Progenitor cell of endocrine pancreas (in vitro differentiated cells): ENCODE results near the gene DDX54. TPM values are rescaled to one million over a fixed set of nuclear protein-coding genes. Genes with fewer than 3 reads are reported as not detected.
A peak's percentile ranks its signal among the peaks of the same experiment; 100 is the strongest.

ENCODE experiments used
- DNase-seq: peaks from one replicate; pipeline ENCODE4 v3.0.0; 2021; ENCODE audit warnings: low spot score; ENCODE audit not compliant: unreplicated experiment
- H3K27ac Mint-ChIP-seq: 2 replicates; pipeline ENCODE4 v1.8.0; 2021; ENCODE audit warnings: mild to moderate bottlenecking, moderate library complexity, mixed read lengths
- H3K27me3 Mint-ChIP-seq: 2 replicates; pipeline ENCODE4 v1.8.0; 2021; ENCODE audit warnings: mixed read lengths
- H3K36me3 Mint-ChIP-seq: 2 replicates; pipeline ENCODE4 v1.8.0; 2022; ENCODE audit warnings: mixed read lengths; ENCODE audit not compliant: insufficient read depth
- H3K4me1 Mint-ChIP-seq: 2 replicates; pipeline ENCODE4 v1.8.0; 2021; ENCODE audit warnings: low read depth, mixed read lengths
- H3K4me3 Mint-ChIP-seq: 2 replicates; pipeline ENCODE4 v1.8.0; 2021; ENCODE audit warnings: low read depth, mild to moderate bottlenecking, moderate library complexity, mixed read lengths
- H3K9me3 Mint-ChIP-seq: 2 replicates; pipeline ENCODE4 v1.8.0; 2021; ENCODE audit warnings: low read depth, mixed read lengths
- total RNA-seq: library from RNA; stranded (reverse); gene quantifications from 2 replicates; pipeline ENCODE4 v1.2.1, GENCODE V29; 2021
- TF ChIP-seq, protein P1 (sequence below): fragments of 200-600 bp; sonication (generic); IDR thresholded peaks from one replicate; pipeline ENCODE4 v1.5.0; 2021; ENCODE audit warnings: antibody characterized with exemption, mild to moderate bottlenecking; ENCODE audit not compliant: unreplicated experiment

DDX54 gene
- total RNA-seq, 1 donor from 2014 or later: 61.5 TPM

DNA sequence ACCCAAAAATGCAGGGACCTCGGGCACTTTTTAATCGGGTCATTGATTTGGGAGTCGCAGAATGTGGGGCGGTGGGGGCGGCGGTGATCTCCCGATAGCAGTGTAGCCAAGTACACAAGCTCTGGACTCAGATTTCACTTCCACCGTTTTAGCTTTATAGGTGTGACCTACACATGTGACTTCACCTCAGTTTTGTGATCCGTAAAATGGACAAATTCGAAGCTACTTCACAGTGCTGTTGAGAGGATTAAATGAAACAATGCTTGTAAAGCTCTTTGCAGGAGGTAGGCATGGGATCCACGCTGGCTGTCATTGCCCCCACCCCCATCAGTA lies 721 bp upstream of the DDX54 start:
- Mint-ChIP-seq H3K4me3 (peak overlapping the region; percentile 87), H3K9me3 (no peaks in the 10 kb centered on the region), H3K27me3 (no peaks in the 10 kb centered on the region), H3K36me3 (peaks cover 14% of the 10 kb centered on the region), H3K27ac (peak overlapping the region; percentile 73), H3K4me1 (peaks cover 13% of the 10 kb centered on the region)
- DNase-seq: no peak
- TF ChIP-seq, protein P1, sequence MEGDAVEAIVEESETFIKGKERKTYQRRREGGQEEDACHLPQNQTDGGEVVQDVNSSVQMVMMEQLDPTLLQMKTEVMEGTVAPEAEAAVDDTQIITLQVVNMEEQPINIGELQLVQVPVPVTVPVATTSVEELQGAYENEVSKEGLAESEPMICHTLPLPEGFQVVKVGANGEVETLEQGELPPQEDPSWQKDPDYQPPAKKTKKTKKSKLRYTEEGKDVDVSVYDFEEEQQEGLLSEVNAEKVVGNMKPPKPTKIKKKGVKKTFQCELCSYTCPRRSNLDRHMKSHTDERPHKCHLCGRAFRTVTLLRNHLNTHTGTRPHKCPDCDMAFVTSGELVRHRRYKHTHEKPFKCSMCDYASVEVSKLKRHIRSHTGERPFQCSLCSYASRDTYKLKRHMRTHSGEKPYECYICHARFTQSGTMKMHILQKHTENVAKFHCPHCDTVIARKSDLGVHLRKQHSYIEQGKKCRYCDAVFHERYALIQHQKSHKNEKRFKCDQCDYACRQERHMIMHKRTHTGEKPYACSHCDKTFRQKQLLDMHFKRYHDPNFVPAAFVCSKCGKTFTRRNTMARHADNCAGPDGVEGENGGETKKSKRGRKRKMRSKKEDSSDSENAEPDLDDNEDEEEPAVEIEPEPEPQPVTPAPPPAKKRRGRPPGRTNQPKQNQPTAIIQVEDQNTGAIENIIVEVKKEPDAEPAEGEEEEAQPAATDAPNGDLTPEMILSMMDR: no peak

DNA sequence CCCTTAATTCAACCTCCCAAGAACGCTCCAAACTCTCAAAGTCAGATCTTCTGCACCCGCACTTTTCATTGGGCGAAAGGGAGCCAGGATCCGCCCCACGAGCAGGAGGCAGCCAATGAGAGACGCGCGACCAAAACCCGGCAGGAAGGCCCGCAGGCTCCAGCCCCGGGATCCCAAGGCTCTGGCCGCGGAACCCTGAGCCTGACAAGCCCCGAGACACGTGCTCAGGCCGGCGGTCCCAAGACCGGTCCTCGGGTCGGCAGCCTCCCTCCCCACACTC lies 438 bp downstream of the DDX54 start:
- Mint-ChIP-seq H3K27me3 (no peaks in the 10 kb centered on the region), H3K36me3 (peaks cover 16% of the 10 kb centered on the region), H3K9me3 (no peaks in the 10 kb centered on the region), H3K4me3 (peak overlapping the region; percentile 87), H3K4me1 (peaks cover 13% of the 10 kb centered on the region), H3K27ac (peak overlapping the region; percentile 91)
- DNase-seq: peak; percentile 69
- TF ChIP-seq, protein P1: no peak

DNA sequence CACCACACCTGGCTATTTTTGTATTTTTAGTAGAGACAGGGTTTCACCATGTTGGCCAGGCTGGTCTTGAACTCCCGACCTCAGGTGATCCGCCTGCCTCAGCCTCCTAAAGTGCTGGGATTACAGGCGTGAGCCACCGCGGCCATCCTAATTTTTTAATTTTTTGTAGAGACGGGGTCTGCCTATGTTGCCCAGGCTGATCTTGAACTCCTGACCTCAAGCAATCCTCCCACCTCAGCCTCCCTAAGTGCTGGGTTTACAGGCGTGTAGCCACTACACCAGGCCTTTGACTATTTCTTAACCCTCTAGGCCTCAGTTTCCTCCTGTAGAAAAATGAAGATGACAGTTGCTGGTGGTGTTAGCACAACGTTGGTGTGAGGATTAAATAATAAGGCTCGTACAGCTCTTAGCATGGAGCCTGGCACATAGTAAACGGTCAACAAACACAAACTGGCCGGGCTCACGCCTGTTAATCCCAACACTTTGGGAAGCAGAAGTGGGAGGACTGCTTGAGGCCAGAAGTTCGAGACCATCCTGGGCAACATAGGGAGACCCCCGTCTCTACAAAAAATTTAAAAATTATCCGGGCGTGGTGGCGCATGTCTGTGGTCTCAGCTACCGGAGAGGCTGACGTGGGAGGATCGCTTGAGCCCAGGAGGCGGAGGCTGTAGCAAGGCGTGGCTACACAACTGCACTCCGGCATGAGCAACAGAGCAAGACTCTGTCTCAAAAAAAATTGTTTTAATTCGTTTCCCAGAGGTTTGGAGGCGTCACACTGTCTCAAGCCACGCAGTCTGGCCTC lies 979 bp downstream of the DDX54 start:
- Mint-ChIP-seq H3K4me1 (peaks cover 13% of the 10 kb centered on the region), H3K27me3 (no peaks in the 10 kb centered on the region), H3K27ac (peak overlapping the region; percentile 91), H3K4me3 (peak overlapping the region; percentile 87), H3K9me3 (no peaks in the 10 kb centered on the region), H3K36me3 (peaks cover 18% of the 10 kb centered on the region)
- DNase-seq: no peak
- TF ChIP-seq, protein P1: no peak

DNA sequence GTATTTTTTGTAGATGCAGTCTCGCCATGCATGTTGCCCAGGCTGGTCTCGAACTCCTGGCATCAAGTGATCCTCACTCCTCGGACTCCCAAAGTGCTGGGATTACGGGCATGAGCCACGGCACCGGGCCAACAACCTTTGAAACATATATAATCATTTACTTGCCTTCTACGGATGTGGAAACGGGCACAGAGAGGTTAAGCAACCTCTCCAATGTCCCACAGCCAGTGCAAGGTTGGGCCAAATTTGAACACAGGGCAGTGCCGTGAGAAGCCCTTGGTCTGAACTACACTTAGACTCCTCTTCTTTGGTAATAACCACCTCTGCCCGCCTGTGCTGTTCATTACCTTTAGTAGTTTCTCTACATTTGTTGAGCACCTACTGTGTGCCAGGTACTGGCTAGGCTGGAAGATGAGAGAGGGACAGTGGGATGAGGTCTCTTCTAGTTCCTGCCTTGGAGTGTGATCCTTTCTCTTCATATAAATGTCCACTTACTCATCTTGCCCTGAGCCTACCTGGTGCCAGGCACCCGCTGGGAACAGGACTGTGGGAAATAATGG lies 2.2 kb downstream of the DDX54 start:
- no peak for DNase-seq
- H3K27ac Mint-ChIP-seq: no peak overlapping the region
- peaks cover 25% of the 10 kb centered on the region for H3K36me3 Mint-ChIP-seq
- H3K9me3 Mint-ChIP-seq: no peaks in the 10 kb centered on the region
- H3K27me3 Mint-ChIP-seq: no peaks in the 10 kb centered on the region
- peaks cover 13% of the 10 kb centered on the region for H3K4me1 Mint-ChIP-seq
- TF ChIP-seq, protein P1: no peak
- peak overlapping the region; percentile 14 for H3K4me3 Mint-ChIP-seq

- Mint-ChIP-seq H3K9me3 (peaks cover 3% of the 10 kb centered on the region), H3K27ac (no peak overlapping the region), H3K4me3 (no peak overlapping the region), H3K4me1 (peaks cover 11% of the 10 kb centered on the region), H3K27me3 (no peaks in the 10 kb centered on the region), H3K36me3 (peaks cover 30% of the 10 kb centered on the region)
- no peak for DNase-seq
- TF ChIP-seq, protein P1: no peak
Measured at GRCh38 chr12:113181975-113182374, 3.3 kb downstream of the DDX54 start.
